Measurements from ENCODE around the gene PLB1.

Gene PLB1

DNA sequence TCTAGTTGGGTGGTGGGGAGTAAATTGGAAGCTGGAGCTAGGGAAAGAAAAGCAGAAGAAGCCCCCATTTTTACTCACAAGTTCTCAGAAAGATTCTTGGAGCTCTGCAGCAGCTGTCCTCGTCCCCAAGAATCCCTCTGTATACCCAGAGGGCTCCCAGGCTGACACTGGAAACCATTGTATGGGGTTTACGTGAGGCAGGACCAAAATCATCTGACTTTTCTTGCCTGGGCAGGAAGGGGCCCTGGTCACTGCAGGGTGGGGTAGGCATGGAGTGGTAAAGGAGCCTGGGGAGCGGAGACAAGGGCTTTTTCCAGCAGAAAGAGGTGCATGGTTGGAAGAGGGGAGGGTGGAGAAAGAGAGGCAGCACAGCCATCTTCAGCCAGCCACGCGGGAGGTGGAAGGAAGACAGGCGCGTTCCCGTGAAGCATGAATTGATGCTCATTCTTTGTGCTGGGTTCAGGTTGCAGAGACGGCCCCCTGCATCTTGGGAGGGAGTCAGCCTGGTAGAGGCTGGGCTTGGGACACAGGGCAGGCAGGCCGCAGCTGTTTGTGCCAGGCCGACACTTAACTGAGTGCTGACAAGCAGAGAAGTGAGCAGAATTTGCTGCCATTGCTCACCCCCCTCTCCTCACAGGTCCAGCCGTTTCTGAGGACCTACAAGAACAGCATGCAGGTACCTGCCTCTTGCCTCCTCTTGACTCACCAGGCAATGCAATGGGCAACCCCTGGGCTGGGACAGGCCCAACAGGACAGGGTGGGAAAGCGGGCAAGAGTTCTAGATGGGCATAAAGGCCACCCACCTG is 94.8 kb downstream of the PLB1 start:
- no peak for DNase-seq

GRCh38 chr2:28591711-28592335 is 96.0 kb downstream of the PLB1 start:
- DNase-seq: no peak

DNA sequence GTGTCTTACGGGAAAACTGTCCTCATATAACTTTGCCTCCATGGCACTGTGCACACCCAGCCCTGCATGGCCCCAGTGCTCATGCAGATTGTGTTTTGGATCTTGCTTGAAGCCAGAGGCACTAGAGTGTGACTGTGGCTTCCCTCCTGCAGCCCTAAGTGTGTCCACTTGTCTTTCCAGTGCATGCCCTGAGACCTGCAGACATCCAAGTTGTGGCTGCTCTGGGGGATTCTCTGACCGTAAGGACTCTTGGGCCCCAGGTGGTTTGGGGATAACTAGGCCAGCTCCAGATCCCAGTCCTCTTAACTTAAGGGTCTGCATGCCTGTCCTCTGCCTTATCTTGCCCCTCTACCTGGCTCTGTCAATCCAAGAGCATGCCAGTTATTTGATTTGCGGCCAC is 96.6 kb downstream of the PLB1 start:
- no peak for DNase-seq

GRCh38 chr2:28593160-28593755 is 97.4 kb downstream of the PLB1 start:
- no peak for DNase-seq

GRCh38 chr2:28594000-28594331 is 98.1 kb downstream of the PLB1 start:
- no peak for DNase-seq

GRCh38 chr2:28594332-28595108 is 98.7 kb downstream of the PLB1 start:
- DNase-seq: peak; percentile 77

DNA sequence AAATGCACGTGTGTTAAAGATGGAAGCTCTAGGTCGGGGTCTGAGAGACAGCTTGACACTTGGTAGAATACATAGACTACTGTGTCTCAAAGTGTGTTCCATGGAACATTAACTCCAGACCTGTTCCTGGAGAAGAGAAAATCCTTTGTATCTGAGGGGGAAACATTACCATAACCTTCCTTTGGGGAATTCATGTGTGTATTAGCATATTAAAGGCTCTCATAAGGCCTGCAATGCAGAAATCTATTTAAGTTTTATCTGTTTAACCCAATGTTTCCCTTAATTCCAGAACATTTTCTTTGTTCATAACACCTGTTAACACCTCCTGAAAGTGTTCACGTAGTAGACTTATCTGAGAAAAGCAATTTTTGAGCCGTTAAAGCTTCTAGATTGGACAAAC is 99.5 kb downstream of the PLB1 start:
- no peak for DNase-seq

- no peak for DNase-seq
These were observed 102.6 kb downstream of the PLB1 start for GRCh38 chr2:28598484-28598883.

- DNase-seq: no peak
These were observed 104.3 kb downstream of the PLB1 start for GRCh38 chr2:28600181-28600580.

GRCh38 chr2:28601616-28602015 is 105.8 kb downstream of the PLB1 start:
- DNase-seq: no peak

GRCh38 chr2:28602136-28602660 is 106.3 kb downstream of the PLB1 start:
- DNase-seq: no peak

GRCh38 chr2:28602751-28603639 is 107.1 kb downstream of the PLB1 start:
- no peak for DNase-seq

- DNase-seq: no peak
These were observed 108.0 kb downstream of the PLB1 start for GRCh38 chr2:28603821-28604220.

- no peak for DNase-seq
These were observed 108.5 kb downstream of the PLB1 start for GRCh38 chr2:28604284-28604843.

DNA sequence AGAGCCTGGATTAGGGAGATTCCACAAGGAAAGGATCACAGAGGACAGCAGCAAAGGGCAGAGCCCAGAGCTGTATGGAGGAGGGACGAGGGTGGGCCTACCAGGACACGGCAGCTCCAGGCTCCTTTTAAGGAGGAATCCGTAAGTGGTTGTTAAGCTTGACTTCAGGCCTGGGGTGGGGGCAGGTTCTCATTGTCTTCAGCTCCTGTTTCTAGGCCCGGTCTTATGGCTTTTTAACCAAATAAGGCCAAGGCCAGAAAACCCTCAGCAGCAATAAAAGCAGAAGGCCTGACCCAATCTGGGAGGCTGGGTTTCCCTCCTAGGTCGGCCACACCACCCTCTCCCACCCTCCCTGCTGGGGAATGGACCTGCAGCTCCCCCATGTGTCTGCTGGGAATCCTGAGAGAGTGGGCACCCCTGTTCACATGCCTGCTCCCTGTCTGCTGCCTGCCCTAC is 111.2 kb downstream of the PLB1 start:
- DNase-seq: no peak

GRCh38 chr2:28607730-28608499 is 112.1 kb downstream of the PLB1 start:
- no peak for DNase-seq

DNA sequence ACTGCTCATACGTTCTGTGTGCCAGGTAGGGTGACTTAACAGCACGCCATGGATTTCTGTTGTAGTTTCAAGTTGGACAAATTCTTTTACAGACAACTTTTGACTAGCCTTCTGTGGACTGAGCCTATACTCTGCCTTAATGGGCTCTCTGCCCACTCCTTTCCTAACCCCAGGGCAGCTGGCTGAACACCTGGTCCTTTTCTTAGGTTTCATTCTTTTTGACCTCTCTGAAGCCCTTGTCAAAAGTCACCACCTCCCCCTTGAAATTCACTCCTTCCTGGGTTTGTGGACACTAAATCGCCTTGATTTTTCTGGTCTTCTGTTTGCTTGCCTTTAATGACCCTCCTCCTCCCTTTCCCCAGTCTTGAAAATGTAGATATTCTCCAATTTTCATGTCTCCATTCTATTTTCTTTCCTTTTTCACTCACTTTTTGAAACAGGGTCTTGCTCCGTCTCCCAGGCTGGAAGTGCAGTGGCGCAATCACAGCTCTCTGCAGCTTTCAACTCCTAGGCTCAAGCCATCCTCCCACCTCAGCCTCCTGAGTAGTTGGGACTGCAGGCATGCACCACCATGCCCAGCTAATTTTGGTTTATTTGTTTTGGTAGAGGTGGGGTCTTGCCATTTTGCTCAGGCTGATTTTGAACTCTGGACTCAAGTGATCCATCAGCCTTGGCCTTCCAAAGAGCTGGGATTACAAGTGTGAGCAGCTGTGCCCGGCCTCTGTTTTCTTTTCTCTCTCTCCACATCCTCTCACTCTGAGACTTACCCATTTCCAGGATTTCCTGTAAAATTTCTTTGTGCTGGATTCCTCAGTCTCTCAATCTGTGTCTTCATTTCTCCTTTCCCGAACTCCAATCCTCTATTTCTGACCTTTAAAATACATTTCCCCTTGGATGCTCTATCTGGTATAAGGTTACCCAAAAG is 112.9 kb downstream of the PLB1 start:
- no peak for DNase-seq

- DNase-seq: peak; percentile 12
These were observed 114.8 kb downstream of the PLB1 start for GRCh38 chr2:28610583-28611201.

Measured in right kidney (tissue), 1 donor.